ENCODE results near the gene RAD23A. TPM values are rescaled to one million over a fixed set of nuclear protein-coding genes. Genes with fewer than 3 reads are reported as not detected.

The RAD23A gene
- total and polyA plus RNA-seq, 10 of the 15 experiments (the other 5 are each of a cell fraction or from before 2014, with no cell fraction given) = 8.8 to 198 (median 119) TPM

GRCh38 chr19:12996406-12997094, 50.9 kb downstream of the RAD23A start:
- FAIRE-seq (no peak), ATAC-seq (no peak), DNase-seq (ENCODE audit: low read depth, low spot score) (no peak)
- intact Hi-C loops (cut with micrococcal nuclease; ENCODE audit: unreplicated experiment) (no loop called here), in situ Hi-C loops (cut with MboI) (no loop called here)
- POLR2A ChIA-PET = no interaction called here
- Histone ChIP-seq H3K9ac (ENCODE audit: control insufficient read depth, insufficient read depth, low read length) (no peak overlapping the region), H3K4me1 (ENCODE audit: control insufficient read depth, insufficient read depth, low read length) (no peaks in the 10 kb centered on the region), H3K79me2 (ENCODE audit: control insufficient read depth, insufficient read depth, low read length) (no peaks in the 10 kb centered on the region), H4K20me1 (ENCODE audit: control insufficient read depth, insufficient read depth) (no peaks in the 10 kb centered on the region), H3K9me3 (replicated peaks; ENCODE audit: control insufficient read depth, insufficient read depth, low read length) (no peaks in the 10 kb centered on the region), H3K4me2 (ENCODE audit: control insufficient read depth, insufficient read depth) (no peak overlapping the region), H3K36me3 (ENCODE audit: control insufficient read depth in 2 of 2, insufficient read depth in 2 of 2, low read length in 1 of 2) (no peaks in the 10 kb centered on the region), H3K27me3 (replicated peaks in 1 of 2; ENCODE audit: control insufficient read depth in 2 of 2, insufficient read depth in 2 of 2, low read length in 1 of 2) (peaks cover 4 to 6% of the 10 kb centered on the region in 2 experiments; a peak in 3 of 4 replicates), H2AFZ (ENCODE audit: control insufficient read depth, low read depth, low read length) (no peak overlapping the region), H3K27ac (ENCODE audit: control insufficient read depth, insufficient read depth) (no peak overlapping the region), H3K4me3 (no peak overlapping the region)
- SMC1A ChIA-PET (ENCODE audit: uncharacterized antibody, unreplicated experiment) = no interaction called here
- 72% methylated on average over 27 of the region's 52 CpGs for WGBS (ENCODE audit: insufficient coverage, insufficient replicate concordance, low lambda C conversion rate, missing lambda C conversion rate)
- no TSS peak for BruUV-seq (replicated peaks)
- RAD21 ChIA-PET (ENCODE audit: unreplicated experiment) = no interaction called here
- CTCF ChIA-PET = no interaction called here
- no peak for TF ChIP-seq IRF3 (IDR thresholded peaks at IDR 0.05)
- TF ChIP-seq SUZ12 (IDR thresholded peaks at IDR 0.05; ENCODE audit: unreplicated experiment) = peak; percentile 64

- no peak for TF ChIP-seq ZNF592 (IDR thresholded peaks at IDR 0.05)
- BruUV-seq (replicated peaks) = no TSS peak
- Histone ChIP-seq H3K9me3 (replicated peaks; ENCODE audit: control insufficient read depth, insufficient read depth, low read length) (no peaks in the 10 kb centered on the region), H3K4me2 (ENCODE audit: control insufficient read depth, insufficient read depth) (no peak overlapping the region), H3K27me3 (replicated peaks in 1 of 2; ENCODE audit: control insufficient read depth in 2 of 2, insufficient read depth in 2 of 2, low read length in 1 of 2) (peaks cover 4 to 6% of the 10 kb centered on the region in 2 experiments; a peak in 3 of 4 replicates), H3K4me1 (ENCODE audit: control insufficient read depth, insufficient read depth, low read length) (no peaks in the 10 kb centered on the region), H4K20me1 (ENCODE audit: control insufficient read depth, insufficient read depth) (no peaks in the 10 kb centered on the region), H3K36me3 (ENCODE audit: control insufficient read depth in 2 of 2, insufficient read depth in 2 of 2, low read length in 1 of 2) (no peaks in the 10 kb centered on the region), H3K4me3 (no peak overlapping the region), H3K9ac (ENCODE audit: control insufficient read depth, insufficient read depth, low read length) (no peak overlapping the region), H3K79me2 (ENCODE audit: control insufficient read depth, insufficient read depth, low read length) (no peaks in the 10 kb centered on the region), H2AFZ (ENCODE audit: control insufficient read depth, low read depth, low read length) (no peak overlapping the region), H3K27ac (ENCODE audit: control insufficient read depth, insufficient read depth) (no peak overlapping the region)
- 82% methylated on average over 25 of the region's 25 CpGs for WGBS (ENCODE audit: insufficient coverage, insufficient replicate concordance, low lambda C conversion rate, missing lambda C conversion rate)
- ChIA-PET POLR2A (no interaction called here), RAD21 (ENCODE audit: unreplicated experiment) (no interaction called here), CTCF (no interaction called here), SMC1A (ENCODE audit: uncharacterized antibody, unreplicated experiment) (no interaction called here)
- intact Hi-C loops (cut with micrococcal nuclease; ENCODE audit: unreplicated experiment) (no loop called here), in situ Hi-C loops (cut with MboI) (no loop called here)
- no peak for ATAC-seq
- no peak for FAIRE-seq
- no peak for DNase-seq (ENCODE audit: low read depth, low spot score)
Measured at GRCh38 chr19:12997179-12997966, 51.7 kb downstream of the RAD23A start.

All from GM12878 (cell line).